Liver (tissue), 9 donors: ENCODE measurements around the gene SKA1. TPM values are rescaled to one million over a fixed set of nuclear protein-coding genes. Genes with fewer than 3 reads are reported as not detected.
A peak's percentile ranks its signal among the peaks of the same experiment; 100 is the strongest.
"Not testable (repeated sequence)": the region's sequence is repeated elsewhere in the genome, so short reads cannot be mapped to it uniquely, and the experiment has no call there.

Experiments used
- DNase-seq: peaks from one replicate; pipeline ENCODE4 v3.0.0-alpha.2; 2017; ENCODE audit warnings: low spot score
- H3K27ac ChIP-seq, 2 donors: one replicate each; pipeline ENCODE4 v1.7.0; 2013; ENCODE audit warnings: inconsistent platforms in 2 of 2, low read length in 2 of 2, control low read depth in 1 of 2, low read depth in 1 of 2, mild to moderate bottlenecking in 1 of 2
- H3K27me3 ChIP-seq, 4 donors: one replicate each; pipeline versions ENCODE4 v1.6.1 to v1.7.0; 2013; ENCODE audit warnings: low read length in 3 of 4, inconsistent platforms in 1 of 4, mild to moderate bottlenecking in 1 of 4, moderate library complexity in 1 of 4; ENCODE audit not compliant: control insufficient read depth in 4 of 4, insufficient read depth in 4 of 4
- H3K36me3 ChIP-seq, 4 donors: one replicate each; pipeline versions ENCODE4 v1.6.1 to v1.7.0; 2013; ENCODE audit warnings: low read length in 3 of 4, mild to moderate bottlenecking in 3 of 4, low read depth in 1 of 4, moderate library complexity in 1 of 4; ENCODE audit not compliant: control insufficient read depth in 4 of 4, insufficient read depth in 3 of 4
- H3K4me1 ChIP-seq, 4 donors: one replicate each; pipeline versions ENCODE4 v1.6.1 to v1.7.0; 2013; ENCODE audit warnings: low read length in 3 of 4, mild to moderate bottlenecking in 3 of 4, moderate library complexity in 1 of 4; ENCODE audit not compliant: control insufficient read depth in 4 of 4, insufficient read depth in 4 of 4
- H3K4me3 ChIP-seq, 3 donors: one replicate each; pipeline versions ENCODE4 v1.6.1 to v1.7.0; 2013; ENCODE audit warnings: low read length in 3 of 3, control low read depth in 1 of 3, low read depth in 1 of 3, mild to moderate bottlenecking in 1 of 3
- H3K9ac ChIP-seq, 2 donors: one replicate each; pipeline ENCODE4 v1.7.0; 2013; ENCODE audit warnings: low read length in 2 of 2, mild to moderate bottlenecking in 2 of 2, moderate library complexity in 2 of 2, control low read depth in 1 of 2, low read depth in 1 of 2
- H3K9me3 ChIP-seq, 4 donors: one replicate each; pipeline versions ENCODE4 v1.6.1 to v1.7.0; 2013; ENCODE audit warnings: low read length in 3 of 4; ENCODE audit not compliant: control insufficient read depth in 4 of 4
- CTCF ChIP-seq: fragments of 150-350 bp; IDR thresholded peaks from 2 replicates; pipeline ENCODE4 v1.5.1; 2017; ENCODE audit warnings: improper control_type of control experiment, low read depth, low read length; ENCODE audit not compliant: missing input control
- EGR1 ChIP-seq, 2 donors: IDR thresholded peaks; 2 replicates each; pipeline ENCODE4 v1.6.1; 2016 to 2018; ENCODE audit warnings: antibody characterized with exemption in 2 of 2, low read depth in 2 of 2
- FOXA1 ChIP-seq: IDR thresholded peaks from 2 replicates; pipeline ENCODE4 v1.6.1; 2016; ENCODE audit warnings: antibody characterized with exemption
- FOXA2 ChIP-seq: IDR thresholded peaks from 2 replicates; pipeline ENCODE4 v1.6.1; 2016; ENCODE audit warnings: antibody characterized with exemption
- GABPA ChIP-seq, 2 donors: IDR thresholded peaks in 1 of 2; conservative IDR thresholded peaks in 1 of 2; 2 replicates each; pipeline ENCODE4 v1.6.1; 2016; ENCODE audit warnings: antibody characterized with exemption in 2 of 2, mild to moderate bottlenecking in 1 of 2, moderate library complexity in 1 of 2
- HNF4A ChIP-seq, 2 donors: conservative IDR thresholded peaks; 2 replicates each; pipeline ENCODE4 v1.6.1; 2016; ENCODE audit warnings: antibody characterized with exemption in 2 of 2, mild to moderate bottlenecking in 2 of 2
- JUND ChIP-seq, 2 donors: IDR thresholded peaks; 2 replicates each; pipeline ENCODE4 v1.6.1; 2016; ENCODE audit warnings: antibody characterized with exemption in 2 of 2
- MAX ChIP-seq: IDR thresholded peaks from 2 replicates; pipeline ENCODE4 v1.6.1; 2016; ENCODE audit warnings: antibody characterized with exemption
- RAD21 ChIP-seq, 2 donors: IDR thresholded peaks; 2 replicates each; pipeline ENCODE4 v1.6.1; 2016; ENCODE audit warnings: antibody characterized with exemption in 2 of 2, mild to moderate bottlenecking in 2 of 2
- RXRA ChIP-seq, 2 donors: IDR thresholded peaks; 2 replicates each; pipeline ENCODE4 v1.6.1; 2017 to 2018; ENCODE audit warnings: antibody characterized with exemption in 2 of 2, mild to moderate bottlenecking in 1 of 2
- SP1 ChIP-seq: IDR thresholded peaks from 2 replicates; pipeline ENCODE4 v1.6.1; 2018; ENCODE audit warnings: antibody characterized with exemption, mild to moderate bottlenecking
- TAF1 ChIP-seq: conservative IDR thresholded peaks from 2 replicates; pipeline ENCODE4 v1.6.1; 2016; ENCODE audit warnings: antibody characterized with exemption, mild to moderate bottlenecking
- WGBS: extraction: QIAGEN DNeasy Blood & Tissue Kit; methylation state at CpG from one replicate; pipeline ENCODE4 v1.1.7; 2013; 5-methylcytosine and 5-hydroxymethylcytosine counted together
- polyA plus RNA-seq, 2 donors: library from polyadenylated mRNA; stranded (reverse) in 1 of 2; unstranded in 1 of 2; fragments of 200-250 nt in 1 of 2; fragments of >200 nt in 1 of 2; fragmentation: Nextera tagmentation in 1 of 2; extraction: Ambion mirVana in 1 of 2; gene quantifications; one replicate each; pipeline versions ENCODE4 v1.2.1 to v1.2.3, GENCODE V29; 2013 to 2015
- total RNA-seq, 2 donors: library from RNA; depleted of rRNA; stranded (reverse); fragments of >200 nt; gene quantifications; one replicate each; pipeline ENCODE4 v1.2.3, GENCODE V29; 2014
- TF ChIP-seq, protein P1 (sequence below): IDR thresholded peaks from 2 replicates; pipeline ENCODE4 v1.6.1; 2016; ENCODE audit warnings: antibody characterized with exemption, mild to moderate bottlenecking
- donor health status: healthy.
- donor health status: healthy.
- donor health status: healthy.
- donor health status: healthy.
- donor health status: healthy.

SKA1 gene
- total and polyA plus RNA-seq, 4 donors = 0.08 to 18.7 (median 0.52) TPM

- 27% methylated on average over 5 of the region's 5 CpGs for WGBS
- Histone ChIP-seq H3K36me3 (no peaks in the 10 kb centered on the region), H3K9me3 (no peaks in the 10 kb centered on the region), H3K27ac (no peak overlapping the region), H3K4me3 (no peak overlapping the region), H3K27me3 (no peaks in the 10 kb centered on the region), H3K9ac (no peak overlapping the region), H3K4me1 (peaks cover 0 to 3% (median 0%) of the 10 kb centered on the region in 4 donors)
- TF ChIP-seq TAF1 = no peak
- TF ChIP-seq SP1 = no peak
- TF ChIP-seq CTCF = peak; percentile 35
- TF ChIP-seq MAX = no peak
- peak; percentile 48 to 67 for TF ChIP-seq RAD21 (IDR thresholded peaks at IDR 0.05)
- TF ChIP-seq RXRA (IDR thresholded peaks at IDR 0.05) = no peak
- no peak for DNase-seq
Observed at GRCh38 chr18:50429207-50429948, 54.5 kb downstream of the SKA1 start.

- WGBS = 94% methylated on average over 3 of the region's 3 CpGs
- H3K9me3 ChIP-seq = no peaks in the 10 kb centered on the region
- no peaks in the 10 kb centered on the region for H3K27me3 ChIP-seq
- TF ChIP-seq RXRA (IDR thresholded peaks at IDR 0.05) (no peak), FOXA2 (no peak), EGR1 (IDR thresholded peaks at IDR 0.05; ENCODE audit: low read depth in 2 of 2) (no peak), SP1 (no peak), GABPA (IDR thresholded peaks at IDR 0.05 in 1 of 2, conservative IDR thresholded peaks at IDR 0.05 in 1 of 2) (no peak), MAX (no peak), JUND (IDR thresholded peaks at IDR 0.05) (no peak), FOXA1 (no peak), CTCF (no peak), HNF4A (conservative IDR thresholded peaks at IDR 0.05) (no peak)
- TF ChIP-seq, protein P1, sequence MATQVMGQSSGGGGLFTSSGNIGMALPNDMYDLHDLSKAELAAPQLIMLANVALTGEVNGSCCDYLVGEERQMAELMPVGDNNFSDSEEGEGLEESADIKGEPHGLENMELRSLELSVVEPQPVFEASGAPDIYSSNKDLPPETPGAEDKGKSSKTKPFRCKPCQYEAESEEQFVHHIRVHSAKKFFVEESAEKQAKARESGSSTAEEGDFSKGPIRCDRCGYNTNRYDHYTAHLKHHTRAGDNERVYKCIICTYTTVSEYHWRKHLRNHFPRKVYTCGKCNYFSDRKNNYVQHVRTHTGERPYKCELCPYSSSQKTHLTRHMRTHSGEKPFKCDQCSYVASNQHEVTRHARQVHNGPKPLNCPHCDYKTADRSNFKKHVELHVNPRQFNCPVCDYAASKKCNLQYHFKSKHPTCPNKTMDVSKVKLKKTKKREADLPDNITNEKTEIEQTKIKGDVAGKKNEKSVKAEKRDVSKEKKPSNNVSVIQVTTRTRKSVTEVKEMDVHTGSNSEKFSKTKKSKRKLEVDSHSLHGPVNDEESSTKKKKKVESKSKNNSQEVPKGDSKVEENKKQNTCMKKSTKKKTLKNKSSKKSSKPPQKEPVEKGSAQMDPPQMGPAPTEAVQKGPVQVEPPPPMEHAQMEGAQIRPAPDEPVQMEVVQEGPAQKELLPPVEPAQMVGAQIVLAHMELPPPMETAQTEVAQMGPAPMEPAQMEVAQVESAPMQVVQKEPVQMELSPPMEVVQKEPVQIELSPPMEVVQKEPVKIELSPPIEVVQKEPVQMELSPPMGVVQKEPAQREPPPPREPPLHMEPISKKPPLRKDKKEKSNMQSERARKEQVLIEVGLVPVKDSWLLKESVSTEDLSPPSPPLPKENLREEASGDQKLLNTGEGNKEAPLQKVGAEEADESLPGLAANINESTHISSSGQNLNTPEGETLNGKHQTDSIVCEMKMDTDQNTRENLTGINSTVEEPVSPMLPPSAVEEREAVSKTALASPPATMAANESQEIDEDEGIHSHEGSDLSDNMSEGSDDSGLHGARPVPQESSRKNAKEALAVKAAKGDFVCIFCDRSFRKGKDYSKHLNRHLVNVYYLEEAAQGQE = no peak
- DNase-seq = no peak
- H3K36me3 ChIP-seq = no peaks in the 10 kb centered on the region
- H3K4me1 ChIP-seq = peaks cover 0 to 3% (median 0%) of the 10 kb centered on the region in 4 donors
- H3K4me3 ChIP-seq = no peak overlapping the region
- H3K9ac ChIP-seq = no peak overlapping the region
- H3K27ac ChIP-seq = no peak overlapping the region
Observed at GRCh38 chr18:50432915-50433314, 58.1 kb downstream of the SKA1 start.

- not testable (repeated sequence) for H3K4me3 ChIP-seq, H3K27ac ChIP-seq, H3K9ac ChIP-seq, DNase-seq, H3K9me3 ChIP-seq, H3K27me3 ChIP-seq, H3K36me3 ChIP-seq, H3K4me1 ChIP-seq
- WGBS = 97% methylated on average over 1 of the region's 1 CpG
Observed at GRCh38 chr18:50436742-50437141, 61.9 kb downstream of the SKA1 start.
